LNCaP clone FGC (cell line): ENCODE measurements around the gene NUTF2.

Experiments
- DNase-seq: peaks from one replicate; pipeline ENCODE4 v3.0.0-alpha.2; 2011; ENCODE audit warnings: low read depth
- H3K4me3 ChIP-seq: 2 replicates; pipeline ENCODE4 v1.5.1; 2011; ENCODE audit warnings: mild to moderate bottlenecking, low read depth, low read length, control low read depth
- CTCF ChIP-seq: IDR thresholded peaks from 2 replicates; pipeline ENCODE4 v1.5.1; 2012; ENCODE audit warnings: mild to moderate bottlenecking; ENCODE audit not compliant: control insufficient read depth, insufficient read depth; ENCODE audit errors: extremely low read depth

Gene NUTF2

DNA sequence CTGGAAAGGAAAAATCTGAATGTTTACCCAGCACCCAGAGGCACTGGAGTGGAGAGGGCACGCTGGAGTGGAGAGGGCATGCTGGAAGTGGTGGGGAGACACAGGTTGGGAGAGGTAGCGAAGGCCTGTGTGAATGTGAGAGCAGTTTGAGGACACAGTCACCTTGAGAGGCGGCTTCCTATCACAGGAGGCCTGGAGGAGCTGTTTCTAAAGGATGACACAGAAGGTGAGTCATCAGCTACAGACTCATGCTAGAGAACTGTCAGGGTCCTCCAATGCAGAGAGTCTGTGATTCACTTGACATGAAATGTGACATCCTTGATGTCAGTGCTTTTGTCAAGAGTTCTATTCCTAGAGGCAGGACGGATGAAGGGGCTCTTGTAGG is 71.1 kb downstream of the NUTF2 start:
- TF ChIP-seq CTCF, result no peak
- DNase-seq, result no peak
- no peak overlapping the region for H3K4me3 ChIP-seq

- TF ChIP-seq CTCF, result no peak
- no peak for DNase-seq
- H3K4me3 ChIP-seq, result no peak overlapping the region
These were observed 73.0 kb downstream of the NUTF2 start for GRCh38 chr16:67919622-67920221.
